Heart right ventricle (tissue), 16 donors: ENCODE results near the gene PLCXD1. TPM values are rescaled to one million over a fixed set of nuclear protein-coding genes. Genes with fewer than 3 reads are reported as not detected.
"Not testable (repeated sequence)": the region's sequence is repeated elsewhere in the genome, so short reads cannot be mapped to it uniquely, and the experiment has no call there.

Experiments
- ATAC-seq, 8 donors: fragments of 200-7000 bp; cut with Tn5 transposase; one replicate each; pipeline ENCODE4 v1.9.1; 2020; ENCODE audit warnings: mild to moderate bottlenecking in 8 of 8, moderate library complexity in 8 of 8, moderate number of reproducible peaks in 1 of 8
- DNase-seq, 2 donors: peaks; one replicate each; pipeline ENCODE4 v3.0.0-alpha.2; 2020
- H3K27ac ChIP-seq, 10 donors: fragments of 200-600 bp; sonication (generic) in 2 of 10; one replicate each; pipeline versions ENCODE4 v1.5.0 to v1.8.0; 2020 to 2022; ENCODE audit warnings: mild to moderate bottlenecking in 3 of 10
- H3K27me3 ChIP-seq, 7 donors: fragments of 200-600 bp; one replicate each; pipeline ENCODE4 v1.8.0; 2021 to 2022; ENCODE audit warnings: mild to moderate bottlenecking in 2 of 7
- H3K36me3 ChIP-seq, 9 donors: fragments of 200-600 bp; sonication (generic) in 1 of 9; one replicate each; pipeline versions ENCODE4 v1.5.0 to v1.8.0; 2020 to 2022; ENCODE audit warnings: mild to moderate bottlenecking in 2 of 9
- H3K4me1 ChIP-seq, 9 donors: fragments of 200-600 bp; sonication (generic) in 1 of 9; one replicate each; pipeline versions ENCODE4 v1.5.0 to v1.8.0; 2020 to 2022; ENCODE audit warnings: mild to moderate bottlenecking in 4 of 9
- H3K4me3 ChIP-seq, 10 donors: fragments of 200-600 bp; sonication (generic) in 2 of 10; one replicate each; pipeline versions ENCODE4 v1.5.0 to v1.8.0; 2020 to 2022; ENCODE audit warnings: mild to moderate bottlenecking in 7 of 10, moderate library complexity in 2 of 10
- H3K9me3 ChIP-seq, 11 donors: fragments of 200-600 bp in 10 of 11; sonication (generic) in 2 of 11; one replicate each; pipeline versions ENCODE4 v1.5.0 to v1.8.0; 2013 to 2022; ENCODE audit warnings: mild to moderate bottlenecking in 2 of 11, control low read depth in 1 of 11, moderate library complexity in 1 of 11
- WGBS, 2 donors: extraction: QIAGEN DNeasy Blood & Tissue Kit; methylation state at CpG; one replicate each; pipeline ENCODE4 v1.1.7; 2013; ENCODE audit warnings: inconsistent platforms in 1 of 2; 5-methylcytosine and 5-hydroxymethylcytosine counted together
- intact Hi-C, 10 donors: fragments of 100-400 bp; cut with DNase I; formaldehyde crosslinking; loops; one replicate each; pipeline versions ENCODE4 v1.11.1 to v1.14.2; 2022
- long read RNA-seq, 3 donors: library from polyadenylated mRNA; unstranded; transcript quantifications; one replicate each; pipeline ENCODE4 v2.0.0, GENCODE V29; 2020 to 2021
- polyA plus RNA-seq, 2 donors: library from polyadenylated mRNA; stranded (reverse); fragments of 200-250 nt; gene quantifications; one replicate each; pipeline ENCODE4 v1.2.3, GENCODE V29; 2013
- total RNA-seq, 10 donors: library from RNA; stranded (reverse); fragmentation: NEBNext Ultra II Directional in 3 of 10; extraction: Animal tissue kit (Norgen Biotek cat#: 25700) in 3 of 10; gene quantifications; one replicate each; pipeline versions ENCODE4 v1.2.1 to v1.2.4, GENCODE V29; 2021 to 2023
- TF ChIP-seq, protein P1 (sequence below), 9 donors: fragments of 200-600 bp; sonication (generic) in 2 of 9; IDR thresholded peaks; one replicate each; pipeline versions ENCODE4 v1.5.0 to v1.8.0; 2021 to 2022; ENCODE audit warnings: antibody characterized with exemption in 9 of 9, mild to moderate bottlenecking in 5 of 9, moderate library complexity in 1 of 9
- donor health status: Arrhythmogenic right ventricular cardiomyopathy.
- donor health status: ischemic (EF 13 %, LVEDD 7.1; RV severe dilation, severe dysfunction).
- donor health status: healthy with polysubstance abuse.
- donor health status: DM: no; HTN: yes; CAD: no.
- donor health status: DM: no; HTN: no; CAD: no.
- donor health status: ischemic (EF 25% LVEDD 6.9; RV normal size, moderate dysfunction).
- donor health status: ischemic (EF 25% LVEDD 5.7; RV mildly dilated, moderate dysfunction).
- donor health status: healthy.
- donor health status: DM: yes; HTN: yes; CAD: no.
- donor health status: Ischemic cardiomyopathy.
- donor health status: ischemic (EF 35%, LVEDD 5.7; RV mildly dilated, moderate dysfunction).
- donor health status: nonischemic (EF 11% LVEDD 7.7; RV severe dilation, severe dysfunction).
- donor health status: DM: yes; HTN: yes; CAD: no.
- donor health status: PGD.
- donor health status: ischemic (EF 29% LVEDD 5.4; RV normal size, mild dysfunction).
- donor health status: nonischemic (EF 23%, LVEDD 6.1; RV moderate dilation, normal function).

Gene PLCXD1
- total RNA-seq, result 1 to 10 TPM; 1.9 to 6.5 (median 2.7) TPM
- 10 to 100 TPM in 1 of 2 donors, 1 to 10 TPM in 1; 3.0 to 19.9 TPM for polyA plus RNA-seq
- long read RNA-seq, donor 1, partial matches to known transcripts, result 1 of 1 reads
- long read RNA-seq, donor 1, other reads (novel, unspliced or antisense), result 0 of 1 reads
- long read RNA-seq, donor 2, partial matches to known transcripts, result 3 of 3 reads
- long read RNA-seq, donor 2, other reads (novel, unspliced or antisense), result 0 of 3 reads
- long read RNA-seq, donor 3, result 0 reads

DNA sequence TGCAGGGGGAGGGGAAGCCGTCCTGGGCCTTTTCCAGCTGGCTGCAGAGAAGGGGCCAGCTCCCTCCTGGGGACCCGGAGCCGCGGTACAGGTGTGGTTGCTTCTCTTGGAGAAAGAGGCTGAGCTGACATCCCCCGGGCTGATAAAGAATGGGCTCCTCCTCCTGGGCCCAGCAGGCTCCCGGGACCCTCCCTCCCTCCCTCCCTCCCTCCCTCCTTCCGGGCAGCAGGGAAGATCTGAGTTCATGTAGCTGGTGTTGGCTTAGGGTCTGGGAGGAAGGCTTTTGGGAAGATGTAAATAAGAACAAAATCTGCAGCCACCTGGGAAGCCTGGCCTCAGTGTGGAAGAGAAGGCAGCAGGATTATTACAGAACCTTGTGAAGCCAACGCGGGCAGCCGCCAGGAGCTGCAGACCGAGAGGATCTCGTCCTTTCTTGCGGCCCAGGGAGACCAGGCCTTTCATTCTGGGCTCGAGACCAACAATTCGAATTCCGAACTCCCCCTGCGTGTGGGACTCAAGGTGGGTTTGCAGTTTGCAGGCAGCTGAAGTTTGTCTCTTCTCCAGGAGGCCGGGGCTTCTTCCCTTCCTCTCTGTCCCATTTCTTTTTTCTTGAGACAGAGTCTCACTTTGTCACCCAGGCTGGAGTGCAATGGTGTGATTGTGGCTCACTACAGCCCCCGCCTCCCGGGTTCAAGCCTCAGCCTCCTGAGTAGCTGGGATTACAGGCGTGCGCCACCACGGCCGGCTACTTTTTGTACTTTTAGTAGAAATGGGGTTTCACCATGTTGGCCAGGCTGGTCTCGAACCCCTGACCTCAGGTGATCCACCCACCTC lies at the start of gene PLCXD1:
TSS of gene PLCXD1 (plus strand) at position 216 of the 834 bp plus-strand sequence. CDS start 2,807 bp downstream, outside the sequence.
- DNase-seq (no peak), ATAC-seq (no peak)
- peak within 1 kb of the TSS in 2 of 10 donors; percentile 2 to 14 for H3K27ac ChIP-seq
- peaks cover 0 to 6% (median 0%) of the 10 kb centered on the region in 7 donors for H3K27me3 ChIP-seq
- H3K4me1 ChIP-seq, result peaks cover 0 to 27% (median 7%) of the 10 kb centered on the region in 9 donors
- 32 to 40% methylated on average over 25 of the region's 25 CpGs for WGBS, 2 donors
- intact Hi-C loops, result no loop called here
- peak within 1 kb of the TSS in 6 of 10 donors; percentile 18 to 37 (median 32) for H3K4me3 ChIP-seq
- no peaks in the 10 kb centered on the region for H3K9me3 ChIP-seq
- TF ChIP-seq, protein P1, sequence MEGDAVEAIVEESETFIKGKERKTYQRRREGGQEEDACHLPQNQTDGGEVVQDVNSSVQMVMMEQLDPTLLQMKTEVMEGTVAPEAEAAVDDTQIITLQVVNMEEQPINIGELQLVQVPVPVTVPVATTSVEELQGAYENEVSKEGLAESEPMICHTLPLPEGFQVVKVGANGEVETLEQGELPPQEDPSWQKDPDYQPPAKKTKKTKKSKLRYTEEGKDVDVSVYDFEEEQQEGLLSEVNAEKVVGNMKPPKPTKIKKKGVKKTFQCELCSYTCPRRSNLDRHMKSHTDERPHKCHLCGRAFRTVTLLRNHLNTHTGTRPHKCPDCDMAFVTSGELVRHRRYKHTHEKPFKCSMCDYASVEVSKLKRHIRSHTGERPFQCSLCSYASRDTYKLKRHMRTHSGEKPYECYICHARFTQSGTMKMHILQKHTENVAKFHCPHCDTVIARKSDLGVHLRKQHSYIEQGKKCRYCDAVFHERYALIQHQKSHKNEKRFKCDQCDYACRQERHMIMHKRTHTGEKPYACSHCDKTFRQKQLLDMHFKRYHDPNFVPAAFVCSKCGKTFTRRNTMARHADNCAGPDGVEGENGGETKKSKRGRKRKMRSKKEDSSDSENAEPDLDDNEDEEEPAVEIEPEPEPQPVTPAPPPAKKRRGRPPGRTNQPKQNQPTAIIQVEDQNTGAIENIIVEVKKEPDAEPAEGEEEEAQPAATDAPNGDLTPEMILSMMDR (IDR thresholded peaks at IDR 0.05), result no peak
- H3K36me3 ChIP-seq, result peaks cover 0 to 9% (median 0%) of the 10 kb centered on the region in 9 donors

DNA sequence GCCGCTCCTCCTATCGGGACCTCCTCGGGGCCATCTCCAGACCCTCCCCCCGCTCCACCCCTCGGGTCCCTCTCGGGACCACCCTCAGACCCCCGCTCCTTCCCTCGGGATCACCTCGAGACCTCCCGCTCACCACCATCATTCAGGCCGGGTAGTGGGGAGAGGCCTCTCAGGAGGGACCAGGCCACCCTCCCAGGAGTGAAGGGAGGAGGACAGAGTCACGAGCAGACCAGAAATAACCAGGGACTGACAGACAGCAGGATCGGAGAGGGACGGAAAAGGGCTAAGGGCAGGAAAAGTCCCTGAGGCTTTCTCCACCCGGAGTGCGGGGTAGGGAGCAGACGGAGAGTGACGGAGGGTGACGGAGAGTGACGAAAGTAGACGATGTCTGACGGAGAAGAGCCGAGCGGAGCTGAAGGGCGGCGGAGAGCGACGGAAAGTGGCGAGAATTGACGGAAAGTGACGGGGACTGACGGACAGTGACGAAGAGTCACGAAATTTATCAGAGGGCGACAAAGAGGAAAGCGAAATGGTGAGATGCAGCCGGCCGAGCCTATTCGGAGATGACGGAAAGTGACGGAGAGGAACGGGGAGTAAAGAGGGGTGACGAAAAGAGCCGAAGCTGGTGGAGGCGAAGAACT lies 49.4 kb upstream of the PLCXD1 start:
- H3K9me3 ChIP-seq, intact Hi-C loops, H3K36me3 ChIP-seq, H3K27ac ChIP-seq, DNase-seq, H3K4me1 ChIP-seq, H3K27me3 ChIP-seq, H3K4me3 ChIP-seq: not testable (repeated sequence)
- peak; percentile 52 to 99 (median 96) for ATAC-seq
- WGBS, 2 donors, result no CpG with 5 or more reads among the region's 45 CpGs

GRCh38 chrX:232278-232655 lies 48.9 kb upstream of the PLCXD1 start:
- H3K27ac ChIP-seq, H3K36me3 ChIP-seq, H3K27me3 ChIP-seq, DNase-seq, H3K4me1 ChIP-seq, intact Hi-C loops, H3K4me3 ChIP-seq, H3K9me3 ChIP-seq: not testable (repeated sequence)
- WGBS, 2 donors, result no CpG with 5 or more reads among the region's 42 CpGs
- ATAC-seq, result peak in 4 of 8 donors; percentile 31 to 75 (median 56)

GRCh38 chrX:236201-236600 lies 45.0 kb upstream of the PLCXD1 start:
- DNase-seq, H3K36me3 ChIP-seq, ATAC-seq, H3K9me3 ChIP-seq, H3K27ac ChIP-seq, H3K4me1 ChIP-seq, H3K27me3 ChIP-seq, intact Hi-C loops, H3K4me3 ChIP-seq: not testable (repeated sequence)
- WGBS, 2 donors, result no CpG with 5 or more reads among the region's 6 CpGs

- no peaks in the 10 kb centered on the region for H3K4me1 ChIP-seq
- 80 to 85% methylated on average over 10 to 14 of the region's 14 CpGs for WGBS, 2 donors
- intact Hi-C loops, result no loop called here
- no peak overlapping the region for H3K4me3 ChIP-seq
- no peak for ATAC-seq
- no peak for DNase-seq
- H3K27me3 ChIP-seq, result no peaks in the 10 kb centered on the region
- TF ChIP-seq, protein P1 (IDR thresholded peaks at IDR 0.05), result no peak
- H3K36me3 ChIP-seq, result no peaks in the 10 kb centered on the region
- no peak overlapping the region for H3K27ac ChIP-seq
- H3K9me3 ChIP-seq, result no peaks in the 10 kb centered on the region
Observed at GRCh38 chrX:250965-251364, 30.2 kb upstream of the PLCXD1 start.

DNA sequence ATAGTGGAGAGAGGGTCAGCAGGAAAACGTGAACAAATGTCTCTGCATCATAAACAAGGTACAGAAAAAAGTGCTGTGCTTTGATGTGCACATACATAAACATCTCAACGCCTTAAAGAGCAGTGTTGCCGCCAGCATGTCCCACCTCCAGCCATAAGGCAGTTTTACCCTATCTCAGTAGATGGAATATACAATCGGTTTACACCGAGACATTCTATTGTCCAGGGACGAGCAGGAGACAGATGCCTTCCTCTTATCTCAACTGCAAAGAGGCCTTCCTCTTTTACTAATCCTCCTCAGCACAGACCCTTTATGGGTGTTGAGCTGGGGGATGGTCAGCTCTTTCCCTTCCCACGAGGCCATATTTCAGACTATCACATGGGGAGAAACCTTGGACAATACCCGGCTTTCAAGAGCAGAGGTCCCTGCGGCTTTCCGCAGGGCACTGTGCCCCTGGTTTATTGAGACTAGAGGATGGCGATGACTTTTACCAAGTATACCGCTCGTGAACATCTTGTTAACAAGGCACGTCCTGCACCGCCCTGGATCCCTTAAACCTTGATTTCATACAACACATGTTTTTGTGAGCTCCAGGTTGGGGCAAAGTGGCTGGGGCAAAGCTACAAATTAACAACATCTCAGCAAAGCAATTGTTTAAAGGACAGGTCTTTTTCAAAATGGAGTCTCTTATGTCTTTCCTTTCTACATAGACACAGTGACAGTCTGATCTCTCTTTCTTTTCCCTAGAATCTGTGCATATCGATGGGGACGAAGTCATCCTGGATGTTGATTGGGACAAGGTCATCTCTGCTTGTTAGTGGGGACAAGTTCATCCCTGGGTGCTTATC lies 29.6 kb upstream of the PLCXD1 start:
- ATAC-seq, H3K27me3 ChIP-seq, H3K27ac ChIP-seq, H3K9me3 ChIP-seq, DNase-seq, H3K4me3 ChIP-seq, intact Hi-C loops, H3K4me1 ChIP-seq, H3K36me3 ChIP-seq: not testable (repeated sequence)
- WGBS, 2 donors, result 75 to 79% methylated on average over 17 of the region's 17 CpGs
